NK-92 treated with Interleukin-12 subunit alpha and Interleukin-12 subunit beta, amount 100 ng/mL, for 24 hours (cell line): ENCODE measurements around the gene PTPRG.

Experiments
- DNase-seq: peaks from one replicate; lab custom pipeline; 2025; lab: John Stamatoyannopoulos, UW

PTPRG gene

GRCh38 chr3:61589856-61590255, 28.5 kb downstream of the PTPRG start:
- no peak for DNase-seq

- DNase-seq, result no peak
These were observed 29.9 kb downstream of the PTPRG start for GRCh38 chr3:61591300-61591699.

GRCh38 chr3:61593446-61594029, 32.2 kb downstream of the PTPRG start:
- no peak for DNase-seq

GRCh38 chr3:61594144-61594963, 33.0 kb downstream of the PTPRG start:
- DNase-seq, result no peak

GRCh38 chr3:61594964-61595285, 33.6 kb downstream of the PTPRG start:
- no peak for DNase-seq

- no peak for DNase-seq
These were observed 33.9 kb downstream of the PTPRG start for GRCh38 chr3:61595288-61595687.

GRCh38 chr3:61595826-61596225, 34.5 kb downstream of the PTPRG start:
- DNase-seq, result no peak

- DNase-seq, result no peak
These were observed 36.5 kb downstream of the PTPRG start for GRCh38 chr3:61597906-61598305.

GRCh38 chr3:61600195-61600594, 38.8 kb downstream of the PTPRG start:
- no peak for DNase-seq

GRCh38 chr3:61601831-61602230, 40.5 kb downstream of the PTPRG start:
- no peak for DNase-seq

- DNase-seq, result no peak
These were observed 41.1 kb downstream of the PTPRG start for GRCh38 chr3:61602466-61602865.

- no peak for DNase-seq
These were observed 44.3 kb downstream of the PTPRG start for GRCh38 chr3:61605589-61606175.

- DNase-seq, result no peak
These were observed 44.8 kb downstream of the PTPRG start for GRCh38 chr3:61606196-61606595.

- DNase-seq, result no peak
These were observed 46.7 kb downstream of the PTPRG start for GRCh38 chr3:61608072-61608471.

GRCh38 chr3:61608711-61609110, 47.3 kb downstream of the PTPRG start:
- DNase-seq, result no peak

GRCh38 chr3:61610316-61610715, 48.9 kb downstream of the PTPRG start:
- no peak for DNase-seq

- no peak for DNase-seq
These were observed 51.1 kb downstream of the PTPRG start for GRCh38 chr3:61612211-61613194.

- no peak for DNase-seq
These were observed 52.3 kb downstream of the PTPRG start for GRCh38 chr3:61613666-61614065.

GRCh38 chr3:61615643-61616042, 54.3 kb downstream of the PTPRG start:
- no peak for DNase-seq

- DNase-seq, result no peak
These were observed 55.2 kb downstream of the PTPRG start for GRCh38 chr3:61616586-61616985.

- no peak for DNase-seq
These were observed 55.7 kb downstream of the PTPRG start for GRCh38 chr3:61617041-61617440.

- no peak for DNase-seq
These were observed 56.3 kb downstream of the PTPRG start for GRCh38 chr3:61617651-61618050.
